ENCODE measurements around the gene NNAT. TPM values are rescaled to one million over a fixed set of nuclear protein-coding genes. Genes with fewer than 3 reads are reported as not detected.

Gene NNAT
- total RNA-seq, 1 donor from 2014 or later, result 19.3 TPM

- Mint-ChIP-seq H3K4me3 (no peak overlapping the region), H3K9me3 (no peaks in the 10 kb centered on the region), H3K36me3 (no peaks in the 10 kb centered on the region), H3K27me3 (ENCODE audit: low read depth) (no peaks in the 10 kb centered on the region), H3K4me1 (peaks cover 12% of the 10 kb centered on the region), H3K27ac (no peak overlapping the region)
- no peak for DNase-seq (ENCODE audit: low spot score in 2 of 2, unreplicated experiment in 2 of 2)
- TF ChIP-seq, protein P1, sequence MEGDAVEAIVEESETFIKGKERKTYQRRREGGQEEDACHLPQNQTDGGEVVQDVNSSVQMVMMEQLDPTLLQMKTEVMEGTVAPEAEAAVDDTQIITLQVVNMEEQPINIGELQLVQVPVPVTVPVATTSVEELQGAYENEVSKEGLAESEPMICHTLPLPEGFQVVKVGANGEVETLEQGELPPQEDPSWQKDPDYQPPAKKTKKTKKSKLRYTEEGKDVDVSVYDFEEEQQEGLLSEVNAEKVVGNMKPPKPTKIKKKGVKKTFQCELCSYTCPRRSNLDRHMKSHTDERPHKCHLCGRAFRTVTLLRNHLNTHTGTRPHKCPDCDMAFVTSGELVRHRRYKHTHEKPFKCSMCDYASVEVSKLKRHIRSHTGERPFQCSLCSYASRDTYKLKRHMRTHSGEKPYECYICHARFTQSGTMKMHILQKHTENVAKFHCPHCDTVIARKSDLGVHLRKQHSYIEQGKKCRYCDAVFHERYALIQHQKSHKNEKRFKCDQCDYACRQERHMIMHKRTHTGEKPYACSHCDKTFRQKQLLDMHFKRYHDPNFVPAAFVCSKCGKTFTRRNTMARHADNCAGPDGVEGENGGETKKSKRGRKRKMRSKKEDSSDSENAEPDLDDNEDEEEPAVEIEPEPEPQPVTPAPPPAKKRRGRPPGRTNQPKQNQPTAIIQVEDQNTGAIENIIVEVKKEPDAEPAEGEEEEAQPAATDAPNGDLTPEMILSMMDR (IDR thresholded peaks at IDR 0.05; ENCODE audit: unreplicated experiment), result no peak
Measured at GRCh38 chr20:37531856-37532255, 10.8 kb downstream of the NNAT start.

- Mint-ChIP-seq H3K27me3 (ENCODE audit: low read depth) (no peaks in the 10 kb centered on the region), H3K4me3 (no peak overlapping the region), H3K4me1 (peaks cover 10% of the 10 kb centered on the region), H3K36me3 (no peaks in the 10 kb centered on the region), H3K27ac (no peak overlapping the region), H3K9me3 (no peaks in the 10 kb centered on the region)
- TF ChIP-seq, protein P1 (IDR thresholded peaks at IDR 0.05; ENCODE audit: unreplicated experiment), result no peak
- no peak for DNase-seq (ENCODE audit: low spot score in 2 of 2, unreplicated experiment in 2 of 2)
Measured at GRCh38 chr20:37533154-37533715, 12.2 kb downstream of the NNAT start.

- no peaks in the 10 kb centered on the region for H3K36me3 Mint-ChIP-seq
- peak in 1 of 2 experiments; percentile 57 for DNase-seq (ENCODE audit: low spot score in 2 of 2, unreplicated experiment in 2 of 2)
- TF ChIP-seq, protein P1 (IDR thresholded peaks at IDR 0.05; ENCODE audit: unreplicated experiment), result peak; percentile 81
- H3K27ac Mint-ChIP-seq, result peak overlapping the region; percentile 48
- no peak overlapping the region for H3K4me3 Mint-ChIP-seq
- H3K4me1 Mint-ChIP-seq, result peaks cover 4% of the 10 kb centered on the region
- no peaks in the 10 kb centered on the region for H3K27me3 Mint-ChIP-seq (ENCODE audit: low read depth)
- H3K9me3 Mint-ChIP-seq, result no peaks in the 10 kb centered on the region
Measured at GRCh38 chr20:37534401-37535157, 13.5 kb downstream of the NNAT start.

DNA sequence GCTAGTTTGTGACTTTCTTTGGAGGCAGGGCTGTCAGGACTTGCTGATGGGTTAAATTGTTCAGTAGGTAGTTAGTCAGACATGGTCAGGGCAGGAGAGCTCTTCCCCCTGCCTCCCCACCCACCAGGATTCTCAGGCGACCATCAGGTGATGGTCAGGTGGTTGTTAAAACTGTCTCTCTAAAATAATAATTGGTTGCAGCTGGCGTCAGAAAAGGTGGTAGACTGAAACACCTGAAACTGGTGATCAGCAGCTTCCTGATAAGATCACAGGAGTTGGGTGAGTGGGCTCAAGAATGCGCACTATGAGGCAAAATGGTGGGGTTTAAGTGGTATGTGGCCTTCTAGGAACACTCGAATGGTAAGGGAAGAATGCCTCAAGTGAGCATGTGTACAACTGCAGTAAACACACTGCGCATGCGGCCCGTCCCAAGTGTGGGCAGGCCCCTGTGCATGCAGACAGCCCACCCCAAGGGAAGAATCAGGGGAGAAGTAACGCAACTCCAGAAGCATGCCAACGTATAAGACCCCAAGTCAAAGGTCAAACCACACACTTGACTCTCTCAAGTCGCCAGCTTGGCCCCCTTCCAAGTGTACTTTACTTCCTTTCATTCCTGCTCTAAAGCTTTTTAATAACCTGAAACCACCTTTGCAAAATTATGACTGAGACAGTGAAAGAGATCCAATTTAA lies 14.5 kb downstream of the NNAT start:
- Mint-ChIP-seq H3K36me3 (no peaks in the 10 kb centered on the region), H3K4me1 (peaks cover 10% of the 10 kb centered on the region), H3K4me3 (no peak overlapping the region), H3K27me3 (ENCODE audit: low read depth) (no peaks in the 10 kb centered on the region), H3K27ac (no peak overlapping the region), H3K9me3 (no peaks in the 10 kb centered on the region)
- TF ChIP-seq, protein P1 (IDR thresholded peaks at IDR 0.05; ENCODE audit: unreplicated experiment), result no peak
- DNase-seq (ENCODE audit: low spot score in 2 of 2, unreplicated experiment in 2 of 2), result no peak

DNA sequence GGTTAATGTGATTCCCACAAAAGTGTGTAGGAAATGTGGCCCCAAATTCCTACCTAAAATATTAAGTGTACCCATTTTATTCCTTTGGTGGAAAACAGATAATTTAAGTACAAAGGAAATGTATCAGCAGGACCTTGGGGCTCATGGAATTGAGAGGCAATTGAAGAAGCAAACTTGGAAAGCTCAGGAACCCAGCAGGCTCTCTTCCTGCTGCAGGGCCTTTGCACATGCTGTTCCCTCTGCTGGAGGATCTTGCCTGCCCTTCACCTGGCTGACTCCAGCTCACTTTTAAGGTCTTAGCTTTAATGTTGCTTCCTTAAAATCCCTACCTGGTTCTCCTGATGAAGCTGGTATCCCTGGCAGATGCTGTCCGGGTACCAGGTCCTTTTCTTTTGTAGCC lies 16.5 kb downstream of the NNAT start:
- Mint-ChIP-seq H3K36me3 (no peaks in the 10 kb centered on the region), H3K27me3 (ENCODE audit: low read depth) (no peaks in the 10 kb centered on the region), H3K4me3 (no peak overlapping the region), H3K27ac (no peak overlapping the region), H3K4me1 (peaks cover 15% of the 10 kb centered on the region), H3K9me3 (no peaks in the 10 kb centered on the region)
- TF ChIP-seq, protein P1 (IDR thresholded peaks at IDR 0.05; ENCODE audit: unreplicated experiment), result no peak
- no peak for DNase-seq (ENCODE audit: low spot score in 2 of 2, unreplicated experiment in 2 of 2)
